Eye (tissue), 1 donor: ENCODE measurements around the gene CD6.
A peak's percentile ranks its signal among the peaks of the same experiment; 100 is the strongest.

Experiments used
- DNase-seq: peaks from one replicate; pipeline ENCODE4 v3.0.0-alpha.2; 2015

Gene CD6

GRCh38 chr11:61034704-61035525, 63.4 kb downstream of the CD6 start:
- DNase-seq: peak; percentile 65

- DNase-seq: no peak
Measured at GRCh38 chr11:61035526-61035835, 64.0 kb downstream of the CD6 start.

GRCh38 chr11:61037441-61038093, 66.1 kb downstream of the CD6 start:
- DNase-seq: no peak

GRCh38 chr11:61039916-61040315, 68.4 kb downstream of the CD6 start:
- no peak for DNase-seq

GRCh38 chr11:61041755-61042518, 70.5 kb downstream of the CD6 start:
- DNase-seq: peak; percentile 88

- no peak for DNase-seq
Measured at GRCh38 chr11:61042537-61042936, 71.1 kb downstream of the CD6 start.

- DNase-seq: no peak
Measured at GRCh38 chr11:61042961-61043540, 71.6 kb downstream of the CD6 start.

- DNase-seq: no peak
Measured at GRCh38 chr11:61045271-61045670, 73.8 kb downstream of the CD6 start.

- no peak for DNase-seq
Measured at GRCh38 chr11:61046833-61047232, 75.4 kb downstream of the CD6 start.

- DNase-seq: no peak
Measured at GRCh38 chr11:61048368-61049062, 77.0 kb downstream of the CD6 start.

- no peak for DNase-seq
Measured at GRCh38 chr11:61049063-61049377, 77.5 kb downstream of the CD6 start.

- no peak for DNase-seq
Measured at GRCh38 chr11:61049859-61050258, 78.4 kb downstream of the CD6 start.

GRCh38 chr11:61052182-61052972, 80.9 kb downstream of the CD6 start:
- DNase-seq: no peak

GRCh38 chr11:61053191-61053590, 81.7 kb downstream of the CD6 start:
- DNase-seq: no peak

GRCh38 chr11:61054513-61054912, 83.0 kb downstream of the CD6 start:
- DNase-seq: no peak

GRCh38 chr11:61054927-61055562, 83.6 kb downstream of the CD6 start:
- no peak for DNase-seq

- DNase-seq: no peak
Measured at GRCh38 chr11:61055776-61056175, 84.3 kb downstream of the CD6 start.

- no peak for DNase-seq
Measured at GRCh38 chr11:61056571-61056970, 85.1 kb downstream of the CD6 start.

GRCh38 chr11:61056981-61057380, 85.5 kb downstream of the CD6 start:
- DNase-seq: no peak

- no peak for DNase-seq
Measured at GRCh38 chr11:61057615-61058014, 86.1 kb downstream of the CD6 start.

- DNase-seq: no peak
Measured at GRCh38 chr11:61058583-61059259, 87.2 kb downstream of the CD6 start.
